ENCODE results near the gene CDYL2. TPM values are rescaled to one million over a fixed set of nuclear protein-coding genes. Genes with fewer than 3 reads are reported as not detected.

CDYL2 gene
- total and polyA plus RNA-seq, 2 donors (not counting 3 experiments of a cell fraction or from before 2014, with no cell fraction given), result 7.1 to 71.3 TPM

DNA sequence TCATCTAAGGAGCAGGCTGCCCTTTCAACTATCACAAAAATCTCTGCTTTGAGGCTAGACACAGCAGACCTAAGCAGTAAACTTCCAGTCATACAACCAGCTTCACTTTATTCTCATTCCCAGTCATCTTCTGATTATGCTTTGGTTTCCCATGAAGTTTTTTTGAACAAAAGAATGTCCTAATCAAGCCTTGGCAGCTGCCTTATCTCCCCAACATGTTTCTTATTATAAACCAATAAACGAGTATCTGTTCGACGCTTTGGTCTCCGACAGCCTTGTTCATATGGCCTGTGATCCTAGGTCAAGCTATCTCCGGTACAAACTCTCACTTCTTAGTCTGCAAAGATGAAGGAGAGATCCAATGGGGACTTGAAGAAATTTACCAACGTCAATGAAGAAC, 47.4 kb upstream of the CDYL2 start:
- no peak overlapping the region for H2AFZ ChIP-seq (ENCODE audit: low read depth, low read length)
- H3K27ac ChIP-seq (ENCODE audit: insufficient read depth, low read depth, low read length), result no peak overlapping the region
- TF ChIP-seq JUN (IDR thresholded peaks at IDR 0.05; ENCODE audit: borderline replicate concordance, insufficient read depth, insufficient read length, low read depth) (no peak), FOS (IDR thresholded peaks at IDR 0.05; ENCODE audit: borderline replicate concordance, insufficient read depth, low read length) (no peak), MYC (IDR thresholded peaks at IDR 0.05; ENCODE audit: low read depth, low read length) (no peak), GATA2 (IDR thresholded peaks at IDR 0.05; ENCODE audit: insufficient read depth, insufficient read length, low read depth, low read length) (no peak), POLR2AphosphoS5 (IDR thresholded peaks at IDR 0.05; ENCODE audit: insufficient read depth, low read depth, low read length) (no peak), POLR2A (IDR thresholded peaks at IDR 0.05; ENCODE audit: low read depth, low read length) (no peak), EZH2 (IDR thresholded peaks at IDR 0.05; ENCODE audit: borderline replicate concordance, low read depth, low read length, severe bottlenecking) (no peak)
- TF ChIP-seq, protein P1, sequence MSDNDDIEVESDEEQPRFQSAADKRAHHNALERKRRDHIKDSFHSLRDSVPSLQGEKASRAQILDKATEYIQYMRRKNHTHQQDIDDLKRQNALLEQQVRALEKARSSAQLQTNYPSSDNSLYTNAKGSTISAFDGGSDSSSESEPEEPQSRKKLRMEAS (IDR thresholded peaks at IDR 0.05; ENCODE audit: insufficient read depth, insufficient read length), result no peak
- TF ChIP-seq, protein P2, sequence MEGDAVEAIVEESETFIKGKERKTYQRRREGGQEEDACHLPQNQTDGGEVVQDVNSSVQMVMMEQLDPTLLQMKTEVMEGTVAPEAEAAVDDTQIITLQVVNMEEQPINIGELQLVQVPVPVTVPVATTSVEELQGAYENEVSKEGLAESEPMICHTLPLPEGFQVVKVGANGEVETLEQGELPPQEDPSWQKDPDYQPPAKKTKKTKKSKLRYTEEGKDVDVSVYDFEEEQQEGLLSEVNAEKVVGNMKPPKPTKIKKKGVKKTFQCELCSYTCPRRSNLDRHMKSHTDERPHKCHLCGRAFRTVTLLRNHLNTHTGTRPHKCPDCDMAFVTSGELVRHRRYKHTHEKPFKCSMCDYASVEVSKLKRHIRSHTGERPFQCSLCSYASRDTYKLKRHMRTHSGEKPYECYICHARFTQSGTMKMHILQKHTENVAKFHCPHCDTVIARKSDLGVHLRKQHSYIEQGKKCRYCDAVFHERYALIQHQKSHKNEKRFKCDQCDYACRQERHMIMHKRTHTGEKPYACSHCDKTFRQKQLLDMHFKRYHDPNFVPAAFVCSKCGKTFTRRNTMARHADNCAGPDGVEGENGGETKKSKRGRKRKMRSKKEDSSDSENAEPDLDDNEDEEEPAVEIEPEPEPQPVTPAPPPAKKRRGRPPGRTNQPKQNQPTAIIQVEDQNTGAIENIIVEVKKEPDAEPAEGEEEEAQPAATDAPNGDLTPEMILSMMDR (IDR thresholded peaks at IDR 0.05; ENCODE audit: extremely low read depth in 1 of 2, insufficient read depth in 1 of 2, low read depth in 1 of 2, low read length in 2 of 2), result no peak
- FAIRE-seq (no peak), DNase-seq (ENCODE audit: low read depth, low spot score) (no peak)
- H3K9me3 ChIP-seq (replicated peaks; ENCODE audit: control insufficient read depth, insufficient read depth, low read length), result no peaks in the 10 kb centered on the region
- H3K9ac ChIP-seq (replicated peaks; ENCODE audit: extremely low read depth, insufficient read depth, low read length), result no peak overlapping the region
- no TSS peak for BruUV-seq (replicated peaks)
- ChIA-PET CTCF (interaction anchor here (0.8 to 2.6 kb wide), 6 partner anchors 9 to 325 kb away, joined by 3 to 55 read pairs (median 3); no protein-coding TSS in a partner anchor), POLR2A (no interaction called here)
- H3K4me1 ChIP-seq (ENCODE audit: control insufficient read depth, extremely low read depth, insufficient read depth, low read length), result no peaks in the 10 kb centered on the region
- H3K4me3 ChIP-seq (replicated peaks in 1 of 3; ENCODE audit: insufficient read depth in 1 of 3, low read depth in 1 of 3, low read length in 3 of 3), result no peak overlapping the region
- H3K4me2 ChIP-seq (ENCODE audit: insufficient read depth, low read length), result no peak overlapping the region
- no peaks in the 10 kb centered on the region for H3K9me1 ChIP-seq (replicated peaks; ENCODE audit: control insufficient read depth, extremely low read depth, insufficient read depth, low read length)
- H3K27me3 ChIP-seq (ENCODE audit: control insufficient read depth in 2 of 2, insufficient read depth in 2 of 2, low read length in 2 of 2), result peaks cover 11 to 12% of the 10 kb centered on the region in 2 experiments
- H4K20me1 ChIP-seq (replicated peaks; ENCODE audit: control insufficient read depth, extremely low read depth, insufficient read depth, low read length), result no peaks in the 10 kb centered on the region
- dilution Hi-C loops (cut with MboI; ENCODE audit: extremely low pct_ligation_motif_present, low sequenced_read_pairs) (no loop called here), intact Hi-C loops (cut with micrococcal nuclease) (loop anchor here (1.0 kb wide), 2 partner anchors 97 to 325 kb away; no protein-coding TSS in a partner anchor)
- no peaks in the 10 kb centered on the region for H3K36me3 ChIP-seq (ENCODE audit: control insufficient read depth in 2 of 2, extremely low read depth in 1 of 2, insufficient read depth in 2 of 2, low read length in 2 of 2)
- H3K79me2 ChIP-seq (ENCODE audit: control insufficient read depth, insufficient read depth, low read length), result no peaks in the 10 kb centered on the region
